Epidermal melanocyte (primary cell): ENCODE data around the gene NUP35.

ENCODE experiments used
- DNase-seq: peaks from one replicate; pipeline ENCODE4 v3.0.0; 2011; ENCODE audit warnings: low spot score; ENCODE audit not compliant: insufficient read length

The NUP35 gene

DNA sequence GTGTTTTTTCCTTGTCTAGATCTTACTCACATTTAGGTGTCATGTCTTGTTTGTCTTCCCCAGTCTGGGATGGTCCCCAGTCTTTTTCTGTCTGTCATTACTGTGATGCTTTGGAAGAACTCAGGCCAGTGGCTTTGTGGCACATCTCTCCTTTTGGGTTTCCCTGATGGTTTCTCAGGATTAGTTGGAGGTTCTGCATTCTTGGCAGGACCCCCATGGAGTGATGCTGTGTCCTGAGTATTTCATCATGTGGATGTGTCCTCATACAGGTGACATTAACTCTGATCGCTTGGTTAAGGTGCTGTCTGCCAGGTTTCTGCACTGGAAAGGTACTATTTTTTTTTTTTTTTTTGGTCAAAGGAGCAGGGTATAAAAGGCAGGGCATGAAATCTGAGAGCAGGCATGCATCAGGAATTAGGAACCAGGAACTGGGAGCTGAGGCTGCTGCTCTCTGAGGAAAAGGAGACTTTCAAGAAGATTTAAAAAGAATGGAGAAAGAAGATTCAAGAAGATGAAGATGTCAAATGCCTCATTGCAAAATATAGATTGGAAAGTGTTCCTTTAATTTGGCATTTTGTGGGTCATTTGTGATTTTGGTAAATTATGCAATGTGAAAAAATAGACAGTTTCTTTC lies 85.3 kb downstream of the NUP35 start:
- no peak for DNase-seq
